PC-9 (cell line): ENCODE results near the gene SHC1.

ENCODE experiments used
- EZH2 ChIP-seq: fragments of 200-600 bp; sonication (generic); IDR thresholded peaks from 2 replicates; pipeline ENCODE4 v1.8.0; 2017; ENCODE audit warnings: antibody characterized with exemption, low read depth
- TF ChIP-seq, protein P1 (sequence below): fragments of 200-600 bp; sonication (generic); conservative IDR thresholded peaks from 2 replicates; pipeline ENCODE4 v1.6.1; 2017; ENCODE audit warnings: mixed run types, antibody characterized with exemption, mild to moderate bottlenecking, moderate library complexity

GRCh38 chr1:155006601-155007101, 36.1 kb upstream of the SHC1 start:
- TF ChIP-seq, protein P1, sequence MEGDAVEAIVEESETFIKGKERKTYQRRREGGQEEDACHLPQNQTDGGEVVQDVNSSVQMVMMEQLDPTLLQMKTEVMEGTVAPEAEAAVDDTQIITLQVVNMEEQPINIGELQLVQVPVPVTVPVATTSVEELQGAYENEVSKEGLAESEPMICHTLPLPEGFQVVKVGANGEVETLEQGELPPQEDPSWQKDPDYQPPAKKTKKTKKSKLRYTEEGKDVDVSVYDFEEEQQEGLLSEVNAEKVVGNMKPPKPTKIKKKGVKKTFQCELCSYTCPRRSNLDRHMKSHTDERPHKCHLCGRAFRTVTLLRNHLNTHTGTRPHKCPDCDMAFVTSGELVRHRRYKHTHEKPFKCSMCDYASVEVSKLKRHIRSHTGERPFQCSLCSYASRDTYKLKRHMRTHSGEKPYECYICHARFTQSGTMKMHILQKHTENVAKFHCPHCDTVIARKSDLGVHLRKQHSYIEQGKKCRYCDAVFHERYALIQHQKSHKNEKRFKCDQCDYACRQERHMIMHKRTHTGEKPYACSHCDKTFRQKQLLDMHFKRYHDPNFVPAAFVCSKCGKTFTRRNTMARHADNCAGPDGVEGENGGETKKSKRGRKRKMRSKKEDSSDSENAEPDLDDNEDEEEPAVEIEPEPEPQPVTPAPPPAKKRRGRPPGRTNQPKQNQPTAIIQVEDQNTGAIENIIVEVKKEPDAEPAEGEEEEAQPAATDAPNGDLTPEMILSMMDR = no peak
- no peak for TF ChIP-seq EZH2
